ENCODE data around the gene MUSTN1. TPM values are rescaled to one million over a fixed set of nuclear protein-coding genes. Genes with fewer than 3 reads are reported as not detected.

MUSTN1 gene
- total RNA-seq, 2 donors from 2014 or later: 3.2 to 4.2 TPM

DNA sequence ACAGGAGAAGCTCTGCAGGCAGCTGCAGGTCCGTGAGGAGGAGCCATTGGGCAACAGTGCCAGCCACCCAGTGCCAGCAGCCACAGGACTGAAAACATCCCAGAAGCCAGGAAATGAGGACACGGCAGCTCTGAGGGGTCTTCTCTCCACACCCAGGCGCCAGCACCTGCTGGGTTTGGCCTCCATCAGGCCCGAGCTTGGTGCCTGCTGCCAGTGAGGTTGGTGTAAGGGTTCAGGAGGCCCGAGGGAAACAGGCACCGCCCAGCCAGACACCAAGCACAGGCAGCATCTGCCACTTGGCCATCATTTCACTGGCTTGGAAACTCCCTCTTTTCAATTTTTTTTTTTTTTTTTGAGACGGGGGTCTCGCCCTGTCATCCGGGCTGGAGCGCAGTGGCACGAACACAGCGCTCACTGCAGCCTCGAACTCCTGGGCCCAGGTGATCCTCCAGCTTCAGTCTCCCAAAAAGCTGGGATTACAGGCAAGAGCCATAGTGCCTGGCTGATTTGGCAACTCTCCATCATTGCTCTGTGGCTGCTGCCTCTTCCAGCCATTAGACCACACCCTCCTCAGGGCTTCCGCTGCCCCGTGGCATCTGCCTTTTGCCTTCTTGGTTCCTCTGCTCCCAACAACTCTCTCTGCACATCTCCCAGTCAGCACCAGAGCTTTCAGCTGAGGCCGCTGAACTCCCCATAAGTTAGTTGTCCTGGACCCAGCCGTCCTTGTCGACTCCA lies 41.7 kb downstream of the MUSTN1 start:
- Histone ChIP-seq H3K9ac (ENCODE audit: extremely low read depth, low read length, poor library complexity, severe bottlenecking) (no peak overlapping the region), H3K4me1 (ENCODE audit: control insufficient read depth, insufficient read depth, low read length) (no peaks in the 10 kb centered on the region), H3K36me3 (ENCODE audit: control insufficient read depth, insufficient read depth, low read length) (no peaks in the 10 kb centered on the region), H3K4me3 (ENCODE audit: low read length) (no peak overlapping the region), H3K9me3 (ENCODE audit: control insufficient read depth, low read length) (no peaks in the 10 kb centered on the region), H3K27me3 (ENCODE audit: control insufficient read depth, insufficient read depth, low read length, poor library complexity, severe bottlenecking) (no peaks in the 10 kb centered on the region), H3K27ac (ENCODE audit: low read depth, low read length) (no peak overlapping the region)
- TF ChIP-seq, protein P1, sequence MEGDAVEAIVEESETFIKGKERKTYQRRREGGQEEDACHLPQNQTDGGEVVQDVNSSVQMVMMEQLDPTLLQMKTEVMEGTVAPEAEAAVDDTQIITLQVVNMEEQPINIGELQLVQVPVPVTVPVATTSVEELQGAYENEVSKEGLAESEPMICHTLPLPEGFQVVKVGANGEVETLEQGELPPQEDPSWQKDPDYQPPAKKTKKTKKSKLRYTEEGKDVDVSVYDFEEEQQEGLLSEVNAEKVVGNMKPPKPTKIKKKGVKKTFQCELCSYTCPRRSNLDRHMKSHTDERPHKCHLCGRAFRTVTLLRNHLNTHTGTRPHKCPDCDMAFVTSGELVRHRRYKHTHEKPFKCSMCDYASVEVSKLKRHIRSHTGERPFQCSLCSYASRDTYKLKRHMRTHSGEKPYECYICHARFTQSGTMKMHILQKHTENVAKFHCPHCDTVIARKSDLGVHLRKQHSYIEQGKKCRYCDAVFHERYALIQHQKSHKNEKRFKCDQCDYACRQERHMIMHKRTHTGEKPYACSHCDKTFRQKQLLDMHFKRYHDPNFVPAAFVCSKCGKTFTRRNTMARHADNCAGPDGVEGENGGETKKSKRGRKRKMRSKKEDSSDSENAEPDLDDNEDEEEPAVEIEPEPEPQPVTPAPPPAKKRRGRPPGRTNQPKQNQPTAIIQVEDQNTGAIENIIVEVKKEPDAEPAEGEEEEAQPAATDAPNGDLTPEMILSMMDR (conservative IDR thresholded peaks at IDR 0.05): no peak
- Mint-ChIP-seq H3K4me3 (no peak overlapping the region), H3K27me3 (ENCODE audit: insufficient read depth) (no peaks in the 10 kb centered on the region), H3K36me3 (ENCODE audit: low read depth) (no peaks in the 10 kb centered on the region), H3K27ac (no peak overlapping the region), H3K4me1 (no peaks in the 10 kb centered on the region), H3K9me3 (no peaks in the 10 kb centered on the region)
- no peak for DNase-seq
- 83 to 87% methylated on average over 6 to 18 of the region's 18 CpGs for WGBS, 2 experiments (ENCODE audit: insufficient coverage in 1 of 2, insufficient read length in 1 of 2)

DNA sequence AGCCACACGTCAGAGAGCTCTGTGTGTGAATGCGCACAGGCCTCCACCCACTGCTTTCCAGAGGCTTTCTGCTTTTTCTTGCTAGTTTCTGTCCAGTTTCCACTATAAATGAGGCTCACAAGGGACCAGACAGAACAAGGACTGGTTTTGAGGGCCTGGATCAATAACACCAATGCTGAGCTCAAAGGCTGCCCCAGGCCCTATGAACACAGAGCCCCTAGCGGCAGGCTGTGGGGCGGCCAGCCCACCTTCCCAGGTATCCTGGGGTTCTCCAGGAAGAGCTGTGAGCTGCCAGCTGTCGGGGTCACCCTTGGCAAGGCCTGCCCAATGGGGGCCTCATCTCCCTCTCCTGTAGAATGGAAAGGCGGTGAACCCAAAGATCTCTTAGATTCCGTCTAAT lies 42.4 kb downstream of the MUSTN1 start:
- H3K27me3 Mint-ChIP-seq (ENCODE audit: insufficient read depth): no peaks in the 10 kb centered on the region

DNA sequence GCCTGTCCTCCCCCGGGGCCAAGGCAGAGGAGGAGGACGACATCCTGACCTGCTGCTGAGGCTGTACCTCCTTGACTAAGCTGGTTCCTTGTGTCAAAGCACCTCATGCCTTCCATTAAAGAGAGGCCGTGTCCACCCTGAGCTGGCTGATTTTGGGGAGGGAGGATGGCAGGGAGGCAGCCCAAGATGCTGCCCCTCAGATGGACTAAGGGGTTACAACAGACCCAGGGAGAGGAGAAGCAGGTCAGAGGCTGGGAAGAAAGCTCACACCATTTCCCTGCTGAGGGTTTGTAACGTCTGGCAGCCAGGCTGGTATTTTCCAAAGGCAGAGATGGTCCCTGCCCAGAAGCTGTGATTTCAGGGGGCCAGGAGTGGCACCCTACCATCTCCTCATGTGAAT lies 42.9 kb downstream of the MUSTN1 start:
- H3K27ac ChIP-seq (ENCODE audit: low read depth, low read length): no peak overlapping the region
- no peak for DNase-seq
- WGBS, 2 experiments (ENCODE audit: insufficient coverage in 1 of 2, insufficient read length in 1 of 2): 84 to 95% methylated on average over 4 of the region's 4 CpGs
- TF ChIP-seq, protein P1 (conservative IDR thresholded peaks at IDR 0.05): no peak
- H3K4me3 Mint-ChIP-seq: no peak overlapping the region
- H3K9ac ChIP-seq (ENCODE audit: extremely low read depth, low read length, poor library complexity, severe bottlenecking): no peak overlapping the region
- H3K4me3 ChIP-seq (ENCODE audit: low read length): no peak overlapping the region
- H3K27me3 ChIP-seq (ENCODE audit: control insufficient read depth, insufficient read depth, low read length, poor library complexity, severe bottlenecking): no peaks in the 10 kb centered on the region
- H3K9me3 ChIP-seq (ENCODE audit: control insufficient read depth, low read length): no peaks in the 10 kb centered on the region
- no peaks in the 10 kb centered on the region for H3K27me3 Mint-ChIP-seq (ENCODE audit: insufficient read depth)
- no peaks in the 10 kb centered on the region for H3K36me3 ChIP-seq (ENCODE audit: control insufficient read depth, insufficient read depth, low read length)
- no peaks in the 10 kb centered on the region for H3K9me3 Mint-ChIP-seq
- no peaks in the 10 kb centered on the region for H3K4me1 ChIP-seq (ENCODE audit: control insufficient read depth, insufficient read depth, low read length)
- no peaks in the 10 kb centered on the region for H3K36me3 Mint-ChIP-seq (ENCODE audit: low read depth)
- H3K27ac Mint-ChIP-seq: no peak overlapping the region
- H3K4me1 Mint-ChIP-seq: no peaks in the 10 kb centered on the region

More for the DNA sequence above, 42.4 kb downstream of the MUSTN1 start:
- H3K9ac ChIP-seq (ENCODE audit: extremely low read depth, low read length, poor library complexity, severe bottlenecking): no peak overlapping the region
- Mint-ChIP-seq H3K4me1 (no peaks in the 10 kb centered on the region), H3K36me3 (ENCODE audit: low read depth) (no peaks in the 10 kb centered on the region), H3K4me3 (no peak overlapping the region), H3K9me3 (no peaks in the 10 kb centered on the region), H3K27ac (no peak overlapping the region)
- no peaks in the 10 kb centered on the region for H3K4me1 ChIP-seq (ENCODE audit: control insufficient read depth, insufficient read depth, low read length)
- 79 to 81% methylated on average over 4 to 7 of the region's 7 CpGs for WGBS, 2 experiments (ENCODE audit: insufficient coverage in 1 of 2, insufficient read length in 1 of 2)
- no peaks in the 10 kb centered on the region for H3K27me3 ChIP-seq (ENCODE audit: control insufficient read depth, insufficient read depth, low read length, poor library complexity, severe bottlenecking)
- no peak overlapping the region for H3K27ac ChIP-seq (ENCODE audit: low read depth, low read length)
- TF ChIP-seq, protein P1 (conservative IDR thresholded peaks at IDR 0.05): peak; percentile 77
- DNase-seq: peak; percentile 82
- no peak overlapping the region for H3K4me3 ChIP-seq (ENCODE audit: low read length)
- no peaks in the 10 kb centered on the region for H3K9me3 ChIP-seq (ENCODE audit: control insufficient read depth, low read length)
- no peaks in the 10 kb centered on the region for H3K36me3 ChIP-seq (ENCODE audit: control insufficient read depth, insufficient read depth, low read length)
